Measurements from ENCODE around the gene MPZL1.

DNA sequence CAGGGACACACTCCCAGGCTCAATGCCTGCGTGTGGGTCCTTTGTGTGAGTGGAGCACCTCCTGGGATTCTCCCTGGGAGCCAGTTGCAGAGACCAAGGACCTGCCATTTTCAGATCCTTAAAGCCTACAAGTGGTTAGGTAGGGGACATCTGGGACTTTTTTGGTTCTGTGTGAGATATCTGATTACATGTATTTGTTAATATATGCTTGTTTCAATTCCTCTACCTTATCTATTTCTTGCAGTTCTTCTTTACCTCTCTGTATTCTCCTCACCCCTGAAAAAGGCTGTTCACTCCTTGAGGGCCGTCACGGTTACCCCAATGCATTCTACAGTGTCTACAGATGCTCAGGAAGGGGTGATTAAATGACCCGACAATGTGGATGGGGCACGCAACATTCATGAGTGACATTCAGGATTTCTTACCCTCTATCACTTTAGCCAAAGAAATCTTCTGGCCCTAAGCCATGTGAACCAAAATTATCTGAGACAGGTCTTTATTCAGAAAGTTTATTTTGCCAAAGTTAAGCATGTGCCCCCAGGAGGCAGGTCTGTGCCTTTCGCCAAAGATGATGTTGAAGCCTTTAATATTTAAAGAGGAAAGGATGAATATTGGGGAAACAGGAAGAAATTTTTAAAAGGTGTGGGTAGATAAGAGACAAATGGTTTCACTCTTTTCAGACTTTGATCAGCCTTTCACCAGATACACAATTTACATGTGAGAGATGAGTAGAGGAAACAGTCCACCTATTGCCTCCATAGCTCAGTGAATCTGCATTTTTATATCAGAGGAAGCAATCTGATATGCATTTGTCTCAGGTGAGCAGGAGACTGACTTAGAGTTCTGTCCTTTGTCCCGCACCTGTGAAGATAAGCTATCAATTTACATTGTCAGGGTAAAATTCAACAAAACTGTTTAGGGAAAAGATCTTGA is 44.6 kb upstream of the MPZL1 start:
- TF ChIP-seq CTCF (IDR thresholded peaks at IDR 0.05) = no peak
- TF ChIP-seq POLR2A (IDR thresholded peaks at IDR 0.05) = no peak
- no peak for TF ChIP-seq EP300 (IDR thresholded peaks at IDR 0.05)

Data from ovary (tissue), 3 donors.